Activated CD8-positive, alpha-beta T cell treated with anti-CD3 and anti-CD28 coated beads for 36 hours (primary cell): ENCODE measurements around the gene FAU. TPM values are rescaled to one million over a fixed set of nuclear protein-coding genes. Genes with fewer than 3 reads are reported as not detected.

Experiments used
- ATAC-seq: fragments of 200-7000 bp; cut with Tn5 transposase; one replicate; pipeline ENCODE4 v1.10.0; 2021; ENCODE audit warnings: mild to moderate bottlenecking, moderate library complexity
- CTCF ChIA-PET: fragments of 350-600 bp; sonication (Branson Sonifier 250); formaldehyde crosslinking; loops from one replicate; lab custom pipeline; 2021; ENCODE audit warnings: antibody characterized with exemption; lab: Charles Lee
- POLR2A ChIA-PET: fragments of 350-600 bp; sonication (Branson Sonifier 250); formaldehyde crosslinking; loops from one replicate; lab custom pipeline; 2021; ENCODE audit warnings: antibody characterized with exemption; lab: Charles Lee
- DNase-seq: peaks from one replicate; pipeline ENCODE4 v3.0.0-alpha.2; 2020
- H3K27ac Mint-ChIP-seq: one replicate; pipeline ENCODE4 v1.8.0; 2021; ENCODE audit warnings: mild to moderate bottlenecking, mixed read lengths
- H3K27me3 Mint-ChIP-seq: one replicate; pipeline ENCODE4 v1.8.0; 2021; ENCODE audit warnings: mixed read lengths
- H3K36me3 Mint-ChIP-seq: one replicate; pipeline ENCODE4 v1.8.0; 2021; ENCODE audit warnings: low read depth, mixed read lengths
- H3K4me1 Mint-ChIP-seq: one replicate; pipeline ENCODE4 v1.8.0; 2021; ENCODE audit warnings: low read depth, mixed read lengths
- H3K4me3 Mint-ChIP-seq: one replicate; pipeline ENCODE4 v1.8.0; 2021; ENCODE audit warnings: mild to moderate bottlenecking, moderate library complexity, mixed read lengths
- H3K9me3 Mint-ChIP-seq: one replicate; pipeline ENCODE4 v1.8.0; 2021; ENCODE audit warnings: mixed read lengths
- CTCF ChIP-seq: fragments of 200-600 bp; IDR thresholded peaks from one replicate; pipeline ENCODE4 v1.8.0; 2022; ENCODE audit warnings: antibody characterized with exemption, mild to moderate bottlenecking
- intact Hi-C: fragments of 100-400 bp; cut with micrococcal nuclease; formaldehyde crosslinking; loops from one replicate; pipeline ENCODE4 v1.10.0; 2022
- total RNA-seq, 2 experiments: library from RNA; stranded (reverse); gene quantifications; one replicate each; pipeline ENCODE4 v1.2.3, GENCODE V29; 2021

Gene FAU
- total RNA-seq, 2 experiments from 2014 or later = 1,112 to 1,137 TPM

DNA sequence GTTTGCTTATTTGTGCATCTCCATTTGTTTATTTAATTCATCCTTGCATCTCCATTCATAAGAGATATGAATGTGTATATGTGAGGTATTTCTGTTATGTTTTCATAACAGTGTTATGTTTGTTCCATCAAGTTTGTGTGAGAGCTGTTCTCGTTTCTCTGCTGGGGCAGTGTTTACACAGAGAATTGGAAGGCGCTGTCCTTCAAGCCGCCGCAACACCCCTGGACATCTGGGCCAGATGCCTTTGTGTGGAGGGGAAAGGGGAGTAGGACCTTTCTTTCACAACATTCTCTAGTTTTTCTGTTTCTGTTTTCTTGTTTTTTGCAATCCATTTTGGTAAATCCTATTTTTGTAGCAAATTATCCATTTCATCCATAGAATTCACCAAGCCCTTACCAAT is 17.3 kb downstream of the FAU start:
- intact Hi-C loops = no loop called here
- ChIA-PET CTCF (interaction anchor here (0.9 to 1.3 kb wide), 2 partner anchors 7 to 8 kb away, joined by 3 to 4 read pairs; partner anchors contain the start of gene TM7SF2), POLR2A (interaction anchor here (0.5 to 20.0 kb wide), 2 partner anchors 10 to 24 kb away, joined by 4 to 294 read pairs; partner anchors contain the start of genes FAU, MRPL49, TM7SF2 and ZNHIT2)
- H3K9me3 Mint-ChIP-seq = no peaks in the 10 kb centered on the region
- peaks cover 14% of the 10 kb centered on the region for H3K36me3 Mint-ChIP-seq
- TF ChIP-seq CTCF = no peak
- no peak overlapping the region for H3K4me3 Mint-ChIP-seq
- ATAC-seq (no peak), DNase-seq (no peak)
- H3K4me1 Mint-ChIP-seq = peaks cover 8% of the 10 kb centered on the region
- no peaks in the 10 kb centered on the region for H3K27me3 Mint-ChIP-seq
- peak overlapping the region; percentile 74 for H3K27ac Mint-ChIP-seq

- H3K4me3 Mint-ChIP-seq = no peak overlapping the region
- no peak for TF ChIP-seq CTCF
- H3K9me3 Mint-ChIP-seq = no peaks in the 10 kb centered on the region
- ChIA-PET POLR2A (interaction anchor here (0.9 to 20.0 kb wide), 2 partner anchors 11 to 158 kb away, joined by 3 to 294 read pairs; partner anchors contain the start of genes FAU, MRPL49, POLA2 and TM7SF2), CTCF (interaction anchor here (1.3 to 2.3 kb wide), 3 partner anchors 8 to 316 kb away, joined by 4 to 8 read pairs (median 4); partner anchors contain the start of genes TM7SF2 and ZNHIT2)
- peaks cover 10% of the 10 kb centered on the region for H3K4me1 Mint-ChIP-seq
- H3K27ac Mint-ChIP-seq = peak overlapping the region; percentile 52
- DNase-seq (no peak), ATAC-seq (no peak)
- intact Hi-C loops = no loop called here
- peaks cover 14% of the 10 kb centered on the region for H3K36me3 Mint-ChIP-seq
- no peaks in the 10 kb centered on the region for H3K27me3 Mint-ChIP-seq
Measured at GRCh38 chr11:65103476-65103875, 18.5 kb downstream of the FAU start.

GRCh38 chr11:65102142-65103095 is 19.5 kb downstream of the FAU start:
- Mint-ChIP-seq H3K27ac (no peak overlapping the region), H3K27me3 (no peaks in the 10 kb centered on the region), H3K4me3 (no peak overlapping the region), H3K4me1 (peaks cover 15% of the 10 kb centered on the region), H3K36me3 (peaks cover 18% of the 10 kb centered on the region), H3K9me3 (no peaks in the 10 kb centered on the region)
- ATAC-seq = no peak
- CTCF ChIA-PET = interaction anchor here (1.2 to 7.4 kb wide), 4 partner anchors 8 to 315 kb away, joined by 4 to 115 read pairs (median 6); partner anchors contain the start of genes FAU, MRPL49, TM7SF2 and ZNHIT2
- no peak for TF ChIP-seq CTCF
- POLR2A ChIA-PET = interaction anchor here (0.7 to 20.0 kb wide), 3 partner anchors 12 to 25 kb away, joined by 3 to 294 read pairs (median 5); partner anchors contain the start of genes FAU, MRPL49, TM7SF2 and ZNHIT2
- intact Hi-C loops = no loop called here
- no peak for DNase-seq

DNA sequence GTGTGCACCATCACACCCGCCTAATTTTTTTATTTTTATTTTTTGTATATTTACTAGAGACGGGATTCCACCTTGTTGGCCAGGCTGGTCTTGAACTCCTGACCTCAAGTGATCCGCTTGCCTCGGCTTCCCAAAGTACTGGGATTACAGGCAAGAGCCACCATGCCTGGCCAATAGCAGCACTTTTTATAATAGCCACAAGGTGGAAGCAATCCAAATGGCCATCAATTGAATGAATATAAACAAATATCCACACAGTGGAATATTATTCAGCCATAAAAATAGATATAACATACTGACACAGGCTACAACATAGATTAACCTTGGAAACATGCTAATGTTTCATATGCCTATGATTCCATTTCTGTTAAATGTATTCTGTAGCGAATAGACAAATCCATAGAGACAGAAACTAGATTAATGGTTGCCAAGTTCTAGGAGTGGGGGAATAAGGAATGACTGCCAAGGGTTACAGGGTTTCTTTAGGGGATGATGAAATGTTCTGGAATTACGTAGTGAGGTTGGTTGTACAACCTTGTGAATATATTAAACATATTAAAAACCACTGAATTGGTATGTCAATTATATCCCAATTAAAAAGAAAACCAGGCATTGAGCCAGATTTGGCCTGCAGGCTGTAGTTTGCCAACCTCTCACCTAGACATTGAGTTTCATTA is 21.1 kb downstream of the FAU start:
- TF ChIP-seq CTCF = peak; percentile 21
- Mint-ChIP-seq H3K36me3 (peaks cover 12% of the 10 kb centered on the region), H3K27me3 (no peaks in the 10 kb centered on the region), H3K4me3 (no peak overlapping the region), H3K27ac (no peak overlapping the region), H3K9me3 (no peaks in the 10 kb centered on the region), H3K4me1 (peaks cover 20% of the 10 kb centered on the region)
- no peak for DNase-seq
- ChIA-PET POLR2A (interaction anchor here (1.0 to 20.0 kb wide), 5 partner anchors 10 to 87 kb away, joined by 3 to 294 read pairs (median 5); partner anchors contain the start of genes ARL2, FAU, MRPL49 and TM7SF2), CTCF (interaction anchor here (0.6 to 7.4 kb wide), 3 partner anchors 10 to 256 kb away, joined by 3 to 115 read pairs (median 4); partner anchors contain the start of genes CDC42BPG and TM7SF2)
- intact Hi-C loops = no loop called here
- ATAC-seq = no peak
